T-helper 2 cell (primary cell): ENCODE data around the gene TXNRD2.

Experiments
- DNase-seq, 5 experiments: peaks; one replicate each; pipeline versions ENCODE4 v3.0.0 to v3.0.0-alpha.2; 2012 to 2022
- total RNA-seq, 2 donors: gene quantifications; one replicate each; lab custom pipeline; 2026; lab: John Stamatoyannopoulos, UW

The TXNRD2 gene
- 12.8 to 19.8 reads per million in 2 donors for total RNA-seq

GRCh38 chr22:19941365-19942082, at the start of gene TXNRD2, which contains the start of gene COMT:
Gene TXNRD2, minus strand, starts transcription at chr22:19941818. Its CDS starts 15 bp downstream, at chr22:19941803.
Gene COMT, plus strand, starts transcription at chr22:19941772. Its CDS starts 20,755 bp downstream, at chr22:19962527.
- DNase-seq = peak; percentile 44 to 84 (median 55)

GRCh38 chr22:19991395-19991644, 49.7 kb upstream of the TXNRD2 start:
- no peak for DNase-seq

- no peak for DNase-seq
These were observed 49.2 kb upstream of the TXNRD2 start for GRCh38 chr22:19990609-19991394.

- no peak for DNase-seq
These were observed 48.6 kb upstream of the TXNRD2 start for GRCh38 chr22:19990188-19990587.

GRCh38 chr22:19989725-19990067, 48.1 kb upstream of the TXNRD2 start:
- DNase-seq = no peak

- DNase-seq = no peak
These were observed 47.5 kb upstream of the TXNRD2 start for GRCh38 chr22:19988965-19989724.

GRCh38 chr22:19988331-19988808, 46.8 kb upstream of the TXNRD2 start:
- no peak for DNase-seq

GRCh38 chr22:19987394-19988306, 46.0 kb upstream of the TXNRD2 start:
- DNase-seq = no peak

- DNase-seq = peak; percentile 35 to 66 (median 46)
These were observed 45.1 kb upstream of the TXNRD2 start for GRCh38 chr22:19986410-19987341.

GRCh38 chr22:19986011-19986409, 44.4 kb upstream of the TXNRD2 start:
- no peak for DNase-seq

- DNase-seq = no peak
These were observed 43.5 kb upstream of the TXNRD2 start for GRCh38 chr22:19984851-19985811.

GRCh38 chr22:19984201-19984753, 42.7 kb upstream of the TXNRD2 start:
- DNase-seq = no peak

GRCh38 chr22:19983741-19984140, 42.1 kb upstream of the TXNRD2 start:
- DNase-seq = no peak

- no peak for DNase-seq
These were observed 41.5 kb upstream of the TXNRD2 start for GRCh38 chr22:19982991-19983578.

GRCh38 chr22:19981961-19982920, 40.6 kb upstream of the TXNRD2 start:
- DNase-seq = no peak

- DNase-seq = no peak
These were observed 39.7 kb upstream of the TXNRD2 start for GRCh38 chr22:19981171-19981960.

- DNase-seq = no peak
These were observed 39.1 kb upstream of the TXNRD2 start for GRCh38 chr22:19980766-19981165.
